HG02981 (cell line): ENCODE measurements around the gene KRTAP10-1.
"Not testable (repeated sequence)": the region's sequence is repeated elsewhere in the genome, so short reads cannot be mapped to it uniquely, and the experiment has no call there.

Experiments
- ATAC-seq: cut with Tn5 transposase; IDR thresholded peaks from one replicate; pipeline ENCODE4 v1.9.1; 2021; ENCODE audit warnings: mild to moderate bottlenecking, moderate library complexity; ENCODE audit not compliant: unreplicated experiment

The KRTAP10-1 gene

GRCh38 chr21:44539991-44540666 lies at the start of gene KRTAP10-1:
TSS of gene KRTAP10-1 (minus strand) at chr21:44540195. CDS start at chr21:44540150, 45 bp downstream.
- ATAC-seq, result no peak

- ATAC-seq, result no peak
These were observed 49.1 kb upstream of the KRTAP10-1 start for GRCh38 chr21:44589094-44589493.

GRCh38 chr21:44585892-44586291 lies 45.9 kb upstream of the KRTAP10-1 start:
- ATAC-seq, result no peak

- no peak for ATAC-seq
These were observed 43.8 kb upstream of the KRTAP10-1 start for GRCh38 chr21:44583800-44584147.

GRCh38 chr21:44583089-44583799 lies 43.2 kb upstream of the KRTAP10-1 start:
- no peak for ATAC-seq

- no peak for ATAC-seq
These were observed 42.1 kb upstream of the KRTAP10-1 start for GRCh38 chr21:44582055-44582454.

- ATAC-seq, result no peak
These were observed 41.2 kb upstream of the KRTAP10-1 start for GRCh38 chr21:44581158-44581557.

- ATAC-seq, result not testable (repeated sequence)
These were observed 40.3 kb upstream of the KRTAP10-1 start, which contains the start of gene KRTAP10-5 for GRCh38 chr21:44580231-44580821. TSS of gene KRTAP10-5 (minus strand) at chr21:44580604. CDS start at chr21:44580578, 26 bp downstream.

- no peak for ATAC-seq
These were observed 39.8 kb upstream of the KRTAP10-1 start for GRCh38 chr21:44579833-44580144.

- no peak for ATAC-seq
These were observed 39.2 kb upstream of the KRTAP10-1 start for GRCh38 chr21:44579056-44579832.

GRCh38 chr21:44578371-44579055 lies 38.5 kb upstream of the KRTAP10-1 start:
- ATAC-seq, result no peak

- ATAC-seq, result no peak
These were observed 36.0 kb upstream of the KRTAP10-1 start for GRCh38 chr21:44576025-44576420.

GRCh38 chr21:44575307-44576024 lies 35.5 kb upstream of the KRTAP10-1 start:
- no peak for ATAC-seq

- no peak for ATAC-seq
These were observed 34.7 kb upstream of the KRTAP10-1 start for GRCh38 chr21:44574457-44575306.

GRCh38 chr21:44573630-44574456 lies 33.8 kb upstream of the KRTAP10-1 start, which contains the start of gene KRTAP10-4:
TSS of gene KRTAP10-4 (plus strand) at chr21:44573729. CDS start at chr21:44573759, 30 bp downstream.
- ATAC-seq, result not testable (repeated sequence)

- no peak for ATAC-seq
These were observed 33.1 kb upstream of the KRTAP10-1 start for GRCh38 chr21:44572959-44573583.

GRCh38 chr21:44571844-44572782 lies 32.1 kb upstream of the KRTAP10-1 start:
- no peak for ATAC-seq
